ENCODE measurements around the gene SLC12A7.

SLC12A7 gene

GRCh38 chr5:1153428-1153827 is 41.6 kb upstream of the SLC12A7 start:
- Histone ChIP-seq H3K27ac (ENCODE audit: low read depth, low read length, severe bottlenecking) (no peak overlapping the region), H3K4me3 (ENCODE audit: extremely low read depth, insufficient read depth, low read length, poor library complexity, severe bottlenecking) (no peak overlapping the region), H3K9me3 (ENCODE audit: control insufficient read depth, low read length) (no peaks in the 10 kb centered on the region), H3K4me1 (ENCODE audit: control insufficient read depth, insufficient read depth, low read length, poor library complexity, severe bottlenecking) (no peaks in the 10 kb centered on the region), H3K36me3 (ENCODE audit: control insufficient read depth, insufficient read depth, low read length) (no peaks in the 10 kb centered on the region)
- 86 to 91% methylated on average over 10 to 11 of the region's 12 CpGs for WGBS, 2 experiments (ENCODE audit: insufficient coverage in 2 of 2)

GRCh38 chr5:1152771-1153282 is 41.0 kb upstream of the SLC12A7 start:
- no peaks in the 10 kb centered on the region for H3K9me3 ChIP-seq (ENCODE audit: control insufficient read depth, low read length)
- 84 to 92% methylated on average over 4 to 7 of the region's 15 CpGs for WGBS, 2 experiments (ENCODE audit: insufficient coverage in 2 of 2)
- H3K4me1 ChIP-seq (ENCODE audit: control insufficient read depth, insufficient read depth, low read length, poor library complexity, severe bottlenecking), result no peaks in the 10 kb centered on the region
- H3K27ac ChIP-seq (ENCODE audit: low read depth, low read length, severe bottlenecking), result no peak overlapping the region
- no peaks in the 10 kb centered on the region for H3K36me3 ChIP-seq (ENCODE audit: control insufficient read depth, insufficient read depth, low read length)
- no peak overlapping the region for H3K4me3 ChIP-seq (ENCODE audit: extremely low read depth, insufficient read depth, low read length, poor library complexity, severe bottlenecking)

GRCh38 chr5:1152156-1152555 is 40.3 kb upstream of the SLC12A7 start:
- H3K4me1 ChIP-seq (ENCODE audit: control insufficient read depth, insufficient read depth, low read length, poor library complexity, severe bottlenecking), result no peaks in the 10 kb centered on the region
- 77 to 85% methylated on average over 5 to 7 of the region's 10 CpGs for WGBS, 2 experiments (ENCODE audit: insufficient coverage in 2 of 2)
- H3K9me3 ChIP-seq (ENCODE audit: control insufficient read depth, low read length), result no peaks in the 10 kb centered on the region
- H3K36me3 ChIP-seq (ENCODE audit: control insufficient read depth, insufficient read depth, low read length), result no peaks in the 10 kb centered on the region
- H3K4me3 ChIP-seq (ENCODE audit: extremely low read depth, insufficient read depth, low read length, poor library complexity, severe bottlenecking), result no peak overlapping the region
- no peak overlapping the region for H3K27ac ChIP-seq (ENCODE audit: low read depth, low read length, severe bottlenecking)

GRCh38 chr5:1151316-1151715 is 39.5 kb upstream of the SLC12A7 start:
- H3K9me3 ChIP-seq (ENCODE audit: control insufficient read depth, low read length), result no peaks in the 10 kb centered on the region
- peaks cover 3% of the 10 kb centered on the region for H3K4me1 ChIP-seq (ENCODE audit: control insufficient read depth, insufficient read depth, low read length, poor library complexity, severe bottlenecking)
- H3K27ac ChIP-seq (ENCODE audit: low read depth, low read length, severe bottlenecking), result no peak overlapping the region
- 93% methylated on average over 6 of the region's 10 CpGs for WGBS, 2 experiments (ENCODE audit: insufficient coverage in 2 of 2)
- no peaks in the 10 kb centered on the region for H3K36me3 ChIP-seq (ENCODE audit: control insufficient read depth, insufficient read depth, low read length)
- H3K4me3 ChIP-seq (ENCODE audit: extremely low read depth, insufficient read depth, low read length, poor library complexity, severe bottlenecking), result no peak overlapping the region

GRCh38 chr5:1150866-1151265 is 39.0 kb upstream of the SLC12A7 start:
- Histone ChIP-seq H3K27ac (ENCODE audit: low read depth, low read length, severe bottlenecking) (no peak overlapping the region), H3K9me3 (ENCODE audit: control insufficient read depth, low read length) (no peaks in the 10 kb centered on the region), H3K36me3 (ENCODE audit: control insufficient read depth, insufficient read depth, low read length) (no peaks in the 10 kb centered on the region), H3K4me1 (ENCODE audit: control insufficient read depth, insufficient read depth, low read length, poor library complexity, severe bottlenecking) (peaks cover 3% of the 10 kb centered on the region), H3K4me3 (ENCODE audit: extremely low read depth, insufficient read depth, low read length, poor library complexity, severe bottlenecking) (no peak overlapping the region)
- 90 to 99% methylated on average over 9 to 10 of the region's 10 CpGs for WGBS, 2 experiments (ENCODE audit: insufficient coverage in 2 of 2)

- H3K36me3 ChIP-seq (ENCODE audit: control insufficient read depth, insufficient read depth, low read length), result no peaks in the 10 kb centered on the region
- H3K4me1 ChIP-seq (ENCODE audit: control insufficient read depth, insufficient read depth, low read length, poor library complexity, severe bottlenecking), result peaks cover 3% of the 10 kb centered on the region
- no peaks in the 10 kb centered on the region for H3K9me3 ChIP-seq (ENCODE audit: control insufficient read depth, low read length)
- H3K4me3 ChIP-seq (ENCODE audit: extremely low read depth, insufficient read depth, low read length, poor library complexity, severe bottlenecking), result no peak overlapping the region
- 80 to 84% methylated on average over 24 of the region's 25 CpGs for WGBS, 2 experiments (ENCODE audit: insufficient coverage in 2 of 2)
- H3K27ac ChIP-seq (ENCODE audit: low read depth, low read length, severe bottlenecking), result no peak overlapping the region
Observed at GRCh38 chr5:1144638-1145396, 33.0 kb upstream of the SLC12A7 start.

GRCh38 chr5:1144089-1144488 is 32.2 kb upstream of the SLC12A7 start:
- Histone ChIP-seq H3K36me3 (ENCODE audit: control insufficient read depth, insufficient read depth, low read length) (no peaks in the 10 kb centered on the region), H3K4me1 (ENCODE audit: control insufficient read depth, insufficient read depth, low read length, poor library complexity, severe bottlenecking) (peaks cover 3% of the 10 kb centered on the region), H3K9me3 (ENCODE audit: control insufficient read depth, low read length) (no peaks in the 10 kb centered on the region), H3K27ac (ENCODE audit: low read depth, low read length, severe bottlenecking) (no peak overlapping the region), H3K4me3 (ENCODE audit: extremely low read depth, insufficient read depth, low read length, poor library complexity, severe bottlenecking) (no peak overlapping the region)
- WGBS, 2 experiments (ENCODE audit: insufficient coverage in 2 of 2), result 87 to 89% methylated on average over 11 to 16 of the region's 19 CpGs

GRCh38 chr5:1143670-1143951 is 31.7 kb upstream of the SLC12A7 start:
- no peaks in the 10 kb centered on the region for H3K36me3 ChIP-seq (ENCODE audit: control insufficient read depth, insufficient read depth, low read length)
- peaks cover 3% of the 10 kb centered on the region for H3K4me1 ChIP-seq (ENCODE audit: control insufficient read depth, insufficient read depth, low read length, poor library complexity, severe bottlenecking)
- H3K27ac ChIP-seq (ENCODE audit: low read depth, low read length, severe bottlenecking), result no peak overlapping the region
- 94 to 97% methylated on average over 7 of the region's 7 CpGs for WGBS, 2 experiments (ENCODE audit: insufficient coverage in 2 of 2)
- H3K4me3 ChIP-seq (ENCODE audit: extremely low read depth, insufficient read depth, low read length, poor library complexity, severe bottlenecking), result no peak overlapping the region
- no peaks in the 10 kb centered on the region for H3K9me3 ChIP-seq (ENCODE audit: control insufficient read depth, low read length)

GRCh38 chr5:1142886-1143669 is 31.2 kb upstream of the SLC12A7 start:
- Histone ChIP-seq H3K9me3 (ENCODE audit: control insufficient read depth, low read length) (no peaks in the 10 kb centered on the region), H3K27ac (ENCODE audit: low read depth, low read length, severe bottlenecking) (no peak overlapping the region), H3K4me1 (ENCODE audit: control insufficient read depth, insufficient read depth, low read length, poor library complexity, severe bottlenecking) (peaks cover 3% of the 10 kb centered on the region), H3K36me3 (ENCODE audit: control insufficient read depth, insufficient read depth, low read length) (no peaks in the 10 kb centered on the region), H3K4me3 (ENCODE audit: extremely low read depth, insufficient read depth, low read length, poor library complexity, severe bottlenecking) (no peak overlapping the region)
- WGBS, 2 experiments (ENCODE audit: insufficient coverage in 2 of 2), result 87 to 88% methylated on average over 27 to 34 of the region's 34 CpGs

GRCh38 chr5:1141834-1142233 is 30.0 kb upstream of the SLC12A7 start:
- H3K4me3 ChIP-seq (ENCODE audit: extremely low read depth, insufficient read depth, low read length, poor library complexity, severe bottlenecking), result no peak overlapping the region
- H3K9me3 ChIP-seq (ENCODE audit: control insufficient read depth, low read length), result no peaks in the 10 kb centered on the region
- WGBS, 2 experiments (ENCODE audit: insufficient coverage in 2 of 2), result 17 to 51% methylated on average over 1 to 6 of the region's 6 CpGs
- no peak overlapping the region for H3K27ac ChIP-seq (ENCODE audit: low read depth, low read length, severe bottlenecking)
- no peaks in the 10 kb centered on the region for H3K36me3 ChIP-seq (ENCODE audit: control insufficient read depth, insufficient read depth, low read length)
- peaks cover 3% of the 10 kb centered on the region for H3K4me1 ChIP-seq (ENCODE audit: control insufficient read depth, insufficient read depth, low read length, poor library complexity, severe bottlenecking)

- no peaks in the 10 kb centered on the region for H3K36me3 ChIP-seq (ENCODE audit: control insufficient read depth, insufficient read depth, low read length)
- no peak overlapping the region for H3K27ac ChIP-seq (ENCODE audit: low read depth, low read length, severe bottlenecking)
- H3K9me3 ChIP-seq (ENCODE audit: control insufficient read depth, low read length), result no peaks in the 10 kb centered on the region
- no peaks in the 10 kb centered on the region for H3K4me1 ChIP-seq (ENCODE audit: control insufficient read depth, insufficient read depth, low read length, poor library complexity, severe bottlenecking)
- no peak overlapping the region for H3K4me3 ChIP-seq (ENCODE audit: extremely low read depth, insufficient read depth, low read length, poor library complexity, severe bottlenecking)
- WGBS, 2 experiments (ENCODE audit: insufficient coverage in 2 of 2), result 90 to 91% methylated on average over 15 of the region's 15 CpGs
Observed at GRCh38 chr5:1140818-1141189, 28.9 kb upstream of the SLC12A7 start.
